Measurements from ENCODE around the gene FOXF1. TPM values are rescaled to one million over a fixed set of nuclear protein-coding genes. Genes with fewer than 3 reads are reported as not detected.

Gene FOXF1
- total and polyA plus RNA-seq, 2 of the 13 experiments (the other 11 are each of a cell fraction or from before 2014, with no cell fraction given): not detected

GRCh38 chr16:86519649-86520316, 9.5 kb downstream of the FOXF1 start (continued):
- no peak for TF ChIP-seq AHDC1 (CRISPR knock-in tag; IDR thresholded peaks at IDR 0.05; ENCODE audit: borderline replicate concordance)
- TF ChIP-seq EEA1 (CRISPR knock-in tag; IDR thresholded peaks at IDR 0.05; ENCODE audit: borderline replicate concordance): no peak
- peak; percentile 76; the same call in 1 of the 2 replicates for TF ChIP-seq ZNF441 (CRISPR knock-in tag; IDR thresholded peaks at IDR 0.05; ENCODE audit: borderline replicate concordance)
- TF ChIP-seq TBX3 (IDR thresholded peaks at IDR 0.05; ENCODE audit: borderline replicate concordance): no peak
- TF ChIP-seq IRX3 (CRISPR knock-in tag; IDR thresholded peaks at IDR 0.05; ENCODE audit: borderline replicate concordance, low read depth): no peak
- no peak for TF ChIP-seq RBM22 (optimal IDR thresholded peaks at IDR 0.05; ENCODE audit: low read length)
- no peak for TF ChIP-seq RARG (CRISPR knock-in tag; IDR thresholded peaks at IDR 0.05; ENCODE audit: low read depth)
- TF ChIP-seq ZNF430 (CRISPR knock-in tag; IDR thresholded peaks at IDR 0.05): no peak
- no peak for TF ChIP-seq ZNF251 (CRISPR knock-in tag; IDR thresholded peaks at IDR 0.05)
- TF ChIP-seq ZNF333 (CRISPR knock-in tag; IDR thresholded peaks at IDR 0.05; ENCODE audit: borderline replicate concordance): 0 out of 2 replicates have a peak, but pooled peaks have one; percentile 24
- no peak for TF ChIP-seq TGIF2 (CRISPR knock-in tag; IDR thresholded peaks at IDR 0.05)
- no peak for TF ChIP-seq POLR2G (IDR thresholded peaks at IDR 0.05; ENCODE audit: low read depth, low read length)
- no peak for TF ChIP-seq GLMP (CRISPR knock-in tag; IDR thresholded peaks at IDR 0.05; ENCODE audit: borderline replicate concordance)
- no peak for TF ChIP-seq MXI1 (IDR thresholded peaks at IDR 0.05; ENCODE audit: borderline replicate concordance, low read depth, low read length)
- no peak for TF ChIP-seq ZHX2 (IDR thresholded peaks at IDR 0.05; ENCODE audit: low read depth)
- no peak for TF ChIP-seq ZHX2 (CRISPR knock-in tag; IDR thresholded peaks at IDR 0.05; ENCODE audit: borderline replicate concordance)
- TF ChIP-seq PAWR (CRISPR knock-in tag; IDR thresholded peaks at IDR 0.05; ENCODE audit: borderline replicate concordance): no peak

All from HepG2 (cell line).